SU-DHL-6 (cell line): Measurements from ENCODE around the gene CSTB.

ENCODE experiments used
- H2AFZ ChIP-seq: fragments of 200-600 bp; sonication (generic); 2 replicates; pipeline ENCODE4 v1.6.1; 2014; ENCODE audit warnings: low read depth, mild to moderate bottlenecking, moderate library complexity, mixed read lengths, antibody characterized with exemption, low read length; ENCODE audit not compliant: severe bottlenecking
- H3F3A ChIP-seq: fragments of 200-600 bp; shearing (Covaris generic); 2 replicates; pipeline ENCODE4 v1.6.0; 2016; ENCODE audit warnings: antibody characterized with exemption, mild to moderate bottlenecking; ENCODE audit not compliant: insufficient read depth
- H3K27ac ChIP-seq: fragments of 200-600 bp; sonication (generic); 2 replicates; pipeline ENCODE4 v1.5.1; 2016; ENCODE audit warnings: low read depth, mild to moderate bottlenecking, low read length, moderate library complexity, mixed read lengths
- H3K27me3 ChIP-seq: fragments of 200-600 bp; sonication (generic), shearing (Covaris generic); 2 replicates; pipeline ENCODE4 v1.6.0; 2014; ENCODE audit warnings: mild to moderate bottlenecking, low read length
- H3K36me3 ChIP-seq: fragments of 200-600 bp; sonication (generic); 2 replicates; pipeline ENCODE4 v1.6.1; 2014; ENCODE audit warnings: mild to moderate bottlenecking, low read length, mixed read lengths
- H3K4me2 ChIP-seq: fragments of 300-600, 200-600 bp; shearing (Covaris generic), sonication (generic); 2 replicates; pipeline ENCODE4 v1.6.0; 2014; ENCODE audit warnings: low read length, low read depth, mild to moderate bottlenecking; ENCODE audit not compliant: poor library complexity, severe bottlenecking
- H3K4me3 ChIP-seq: fragments of 200-600 bp; sonication (generic); 2 replicates; pipeline ENCODE4 v1.5.1; 2014; ENCODE audit warnings: antibody characterized with exemption, low read length, mild to moderate bottlenecking, mixed read lengths; ENCODE audit not compliant: insufficient read depth, poor library complexity, severe bottlenecking
- H3K79me2 ChIP-seq: fragments of 200-600 bp; sonication (generic); 2 replicates; pipeline ENCODE4 v1.6.1; 2014; ENCODE audit warnings: mild to moderate bottlenecking, low read length, moderate library complexity; ENCODE audit not compliant: insufficient read depth
- H3K9ac ChIP-seq: fragments of 200-600 bp; sonication (generic); 2 replicates; pipeline ENCODE4 v1.7.0; 2014; ENCODE audit warnings: mild to moderate bottlenecking, low read length
- H3K9me2 ChIP-seq: fragments of 200-600 bp; sonication (generic); replicated peaks from 2 replicates; pipeline ENCODE4 v1.6.1; 2014; ENCODE audit warnings: low read length; ENCODE audit not compliant: insufficient read depth
- H3K9me3 ChIP-seq: fragments of 200-600 bp; sonication (generic); 2 replicates; pipeline ENCODE4 v1.6.1; 2014; ENCODE audit warnings: low read length, mixed read lengths; ENCODE audit not compliant: insufficient read depth
- H4K20me1 ChIP-seq: fragments of 200-600 bp; sonication (generic); 2 replicates; pipeline ENCODE4 v1.6.1; 2014; ENCODE audit warnings: low read depth, mild to moderate bottlenecking, antibody characterized with exemption, low read length, moderate library complexity, mixed read lengths
- CTCF ChIP-seq: fragments of 200-600 bp; sonication (generic); IDR thresholded peaks from one replicate; pipeline ENCODE4 v1.5.1; 2017; ENCODE audit warnings: antibody characterized with exemption, mild to moderate bottlenecking, low read length, moderate library complexity; ENCODE audit not compliant: insufficient read depth, poor library complexity, severe bottlenecking
- EZH2phosphoT487 ChIP-seq: fragments of 200-600 bp; sonication (generic), shearing (Covaris generic); conservative IDR thresholded peaks from 2 replicates; pipeline ENCODE4 v1.6.1; 2018; ENCODE audit warnings: mild to moderate bottlenecking, antibody characterized with exemption, low read length, moderate library complexity, mixed read lengths

CSTB gene

GRCh38 chr21:43767498-43767983 lies 8.6 kb downstream of the CSTB start:
- Histone ChIP-seq H3K4me2 (no peak overlapping the region), H3F3A (no peaks in the 10 kb centered on the region)

GRCh38 chr21:43766734-43767497 lies 9.2 kb downstream of the CSTB start:
- Histone ChIP-seq H3K9me2 (no peaks in the 10 kb centered on the region), H3K27ac (no peak overlapping the region), H3K4me2 (no peak overlapping the region), H3K36me3 (no peaks in the 10 kb centered on the region), H3K9me3 (no peaks in the 10 kb centered on the region), H4K20me1 (no peaks in the 10 kb centered on the region), H3K79me2 (no peaks in the 10 kb centered on the region), H3K4me3 (no peak overlapping the region), H3K9ac (no peak overlapping the region), H3K27me3 (no peaks in the 10 kb centered on the region), H2AFZ (no peak overlapping the region), H3F3A (no peaks in the 10 kb centered on the region)
- no peak for TF ChIP-seq EZH2phosphoT487
- no peak for TF ChIP-seq CTCF

More at GRCh38 chr21:43767498-43767983, 8.6 kb downstream of the CSTB start:
- Histone ChIP-seq H3K79me2 (no peaks in the 10 kb centered on the region), H3K9me2 (no peaks in the 10 kb centered on the region), H3K9ac (no peak overlapping the region), H3K36me3 (no peaks in the 10 kb centered on the region), H3K9me3 (no peaks in the 10 kb centered on the region), H3K4me3 (no peak overlapping the region), H2AFZ (no peak overlapping the region), H3K27ac (no peak overlapping the region), H4K20me1 (no peaks in the 10 kb centered on the region), H3K27me3 (no peaks in the 10 kb centered on the region)
- TF ChIP-seq EZH2phosphoT487 (no peak), CTCF (no peak)

- no peaks in the 10 kb centered on the region for H3F3A ChIP-seq
- no peaks in the 10 kb centered on the region for H3K36me3 ChIP-seq
- H4K20me1 ChIP-seq = no peaks in the 10 kb centered on the region
- H3K27me3 ChIP-seq = no peaks in the 10 kb centered on the region
- no peak overlapping the region for H2AFZ ChIP-seq
- H3K9me3 ChIP-seq = no peaks in the 10 kb centered on the region
- TF ChIP-seq CTCF = no peak
- H3K27ac ChIP-seq = no peak overlapping the region
- H3K4me3 ChIP-seq = no peak overlapping the region
- no peak overlapping the region for H3K4me2 ChIP-seq
- H3K9me2 ChIP-seq = no peaks in the 10 kb centered on the region
- no peaks in the 10 kb centered on the region for H3K79me2 ChIP-seq
- no peak overlapping the region for H3K9ac ChIP-seq
Observed at GRCh38 chr21:43764576-43765495, 11.3 kb downstream of the CSTB start.
